HEK293 (cell line): Measurements from ENCODE around the gene NTN3.

ENCODE experiments used
- SCRT2 ChIP-seq: fragments of 450-650 bp; formaldehyde crosslinking; IDR thresholded peaks from 2 replicates; pipeline ENCODE4 v1.5.1; 2016; ENCODE audit warnings: missing biosample characterization, missing genetic modification characterization
- ZBTB1 ChIP-seq: fragments of 450-650 bp; formaldehyde crosslinking; IDR thresholded peaks from 2 replicates; pipeline ENCODE4 v1.5.1; 2016; ENCODE audit warnings: missing biosample characterization, missing genetic modification characterization
- ZNF16 ChIP-seq: fragments of 450-650 bp; formaldehyde crosslinking; IDR thresholded peaks from 2 replicates; pipeline ENCODE4 v1.5.1; 2016; ENCODE audit warnings: low read depth, missing biosample characterization, missing genetic modification characterization
- ZNF366 ChIP-seq: fragments of 450-650 bp; formaldehyde crosslinking; conservative IDR thresholded peaks from 2 replicates; pipeline ENCODE4 v1.5.1; 2016; ENCODE audit warnings: missing biosample characterization, missing genetic modification characterization
- ZNF423 ChIP-seq: fragments of 450-650 bp; formaldehyde crosslinking; IDR thresholded peaks from 2 replicates; pipeline ENCODE4 v1.5.1; 2016; ENCODE audit warnings: missing biosample characterization, missing genetic modification characterization
- ZNF654 ChIP-seq: fragments of 450-650 bp; formaldehyde crosslinking; IDR thresholded peaks from 2 replicates; pipeline ENCODE4 v1.5.1; 2016; ENCODE audit warnings: low read depth, missing biosample characterization, missing genetic modification characterization
- ZNF707 ChIP-seq: fragments of 450-650 bp; formaldehyde crosslinking; IDR thresholded peaks from 2 replicates; pipeline ENCODE4 v1.5.1; 2016; ENCODE audit warnings: missing biosample characterization, missing genetic modification characterization
- ZNF777 ChIP-seq: fragments of 450-650 bp; formaldehyde crosslinking; IDR thresholded peaks from 2 replicates; pipeline ENCODE4 v1.5.1; 2017; ENCODE audit warnings: missing biosample characterization, missing genetic modification characterization, borderline replicate concordance
- ZXDB ChIP-seq: fragments of 450-650 bp; formaldehyde crosslinking; IDR thresholded peaks from 2 replicates; pipeline ENCODE4 v1.5.1; 2016; ENCODE audit warnings: missing biosample characterization, missing genetic modification characterization
- TF ChIP-seq, protein P1 (sequence below): fragments of 450-650 bp; formaldehyde crosslinking; IDR thresholded peaks from 2 replicates; pipeline ENCODE4 v1.5.1; 2016; ENCODE audit warnings: missing biosample characterization, missing genetic modification characterization
- TF ChIP-seq, protein P2 (sequence below): fragments of 450-650 bp; formaldehyde crosslinking; IDR thresholded peaks from 2 replicates; pipeline ENCODE4 v1.5.1; 2016; ENCODE audit warnings: missing biosample characterization, missing genetic modification characterization
- TF ChIP-seq, protein P3 (sequence below): fragments of 450-650 bp; formaldehyde crosslinking; conservative IDR thresholded peaks from 2 replicates; pipeline ENCODE4 v1.5.1; 2016; ENCODE audit warnings: low read depth, missing biosample characterization, missing genetic modification characterization
- TF ChIP-seq, protein P4 (sequence below): fragments of 450-650 bp; formaldehyde crosslinking; IDR thresholded peaks from 2 replicates; pipeline ENCODE4 v1.5.1; 2016; ENCODE audit warnings: missing biosample characterization, missing genetic modification characterization
- TF ChIP-seq, protein P5 (sequence below): fragments of 450-650 bp; formaldehyde crosslinking; IDR thresholded peaks from 2 replicates; pipeline ENCODE4 v1.5.1; 2017; ENCODE audit warnings: missing biosample characterization, missing genetic modification characterization

DNA sequence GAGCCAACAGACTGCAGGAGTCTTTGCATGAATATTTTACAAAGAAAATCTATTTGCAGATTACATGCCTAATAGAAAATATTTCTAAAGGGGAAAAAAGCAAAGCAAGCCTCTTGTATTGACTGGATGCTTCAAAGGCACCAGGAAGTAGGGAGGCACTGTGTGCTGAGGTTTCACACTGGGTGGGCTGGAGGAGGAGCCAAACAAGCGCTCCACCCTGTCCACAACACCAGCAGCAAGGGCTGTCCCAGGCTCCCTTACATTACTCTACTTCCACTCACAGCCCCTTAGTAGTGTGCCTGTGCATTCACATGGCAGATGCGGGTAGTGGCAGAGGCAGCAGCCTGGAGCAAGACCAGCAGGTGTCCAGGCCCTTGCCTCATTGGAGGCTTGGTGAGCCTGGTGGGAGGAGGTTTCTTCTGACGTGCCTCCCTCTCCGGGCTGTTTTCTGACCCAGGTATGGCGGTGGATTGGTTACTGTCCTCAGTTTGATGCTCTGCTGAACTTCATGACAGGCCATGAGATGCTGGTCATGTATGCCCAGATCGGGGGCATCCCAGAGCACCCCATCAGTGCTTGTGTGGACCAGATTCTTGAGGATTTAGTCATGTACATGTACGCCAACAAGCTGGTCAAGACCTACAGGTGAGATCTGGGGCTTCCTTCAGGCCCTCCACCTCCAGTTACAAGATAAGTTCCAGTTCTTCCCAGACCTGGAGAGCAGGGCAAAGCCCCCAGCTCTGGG lies 48.8 kb upstream of the NTN3 start:
- no peak for TF ChIP-seq ZBTB1 (tag by site-specific recombination)
- TF ChIP-seq ZNF366 (tag by site-specific recombination): no peak
- TF ChIP-seq, protein P1, sequence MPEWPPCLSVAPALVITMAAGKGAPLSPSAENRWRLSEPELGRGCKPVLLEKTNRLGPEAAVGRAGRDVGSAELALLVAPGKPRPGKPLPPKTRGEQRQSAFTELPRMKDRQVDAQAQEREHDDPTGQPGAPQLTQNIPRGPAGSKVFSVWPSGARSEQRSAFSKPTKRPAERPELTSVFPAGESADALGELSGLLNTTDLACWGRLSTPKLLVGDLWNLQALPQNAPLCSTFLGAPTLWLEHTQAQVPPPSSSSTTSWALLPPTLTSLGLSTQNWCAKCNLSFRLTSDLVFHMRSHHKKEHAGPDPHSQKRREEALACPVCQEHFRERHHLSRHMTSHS (tag by site-specific recombination): no peak
- TF ChIP-seq ZXDB (tag by site-specific recombination): no peak
- TF ChIP-seq, protein P2, sequence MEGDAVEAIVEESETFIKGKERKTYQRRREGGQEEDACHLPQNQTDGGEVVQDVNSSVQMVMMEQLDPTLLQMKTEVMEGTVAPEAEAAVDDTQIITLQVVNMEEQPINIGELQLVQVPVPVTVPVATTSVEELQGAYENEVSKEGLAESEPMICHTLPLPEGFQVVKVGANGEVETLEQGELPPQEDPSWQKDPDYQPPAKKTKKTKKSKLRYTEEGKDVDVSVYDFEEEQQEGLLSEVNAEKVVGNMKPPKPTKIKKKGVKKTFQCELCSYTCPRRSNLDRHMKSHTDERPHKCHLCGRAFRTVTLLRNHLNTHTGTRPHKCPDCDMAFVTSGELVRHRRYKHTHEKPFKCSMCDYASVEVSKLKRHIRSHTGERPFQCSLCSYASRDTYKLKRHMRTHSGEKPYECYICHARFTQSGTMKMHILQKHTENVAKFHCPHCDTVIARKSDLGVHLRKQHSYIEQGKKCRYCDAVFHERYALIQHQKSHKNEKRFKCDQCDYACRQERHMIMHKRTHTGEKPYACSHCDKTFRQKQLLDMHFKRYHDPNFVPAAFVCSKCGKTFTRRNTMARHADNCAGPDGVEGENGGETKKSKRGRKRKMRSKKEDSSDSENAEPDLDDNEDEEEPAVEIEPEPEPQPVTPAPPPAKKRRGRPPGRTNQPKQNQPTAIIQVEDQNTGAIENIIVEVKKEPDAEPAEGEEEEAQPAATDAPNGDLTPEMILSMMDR (tag by site-specific recombination): no peak
- TF ChIP-seq, protein P3, sequence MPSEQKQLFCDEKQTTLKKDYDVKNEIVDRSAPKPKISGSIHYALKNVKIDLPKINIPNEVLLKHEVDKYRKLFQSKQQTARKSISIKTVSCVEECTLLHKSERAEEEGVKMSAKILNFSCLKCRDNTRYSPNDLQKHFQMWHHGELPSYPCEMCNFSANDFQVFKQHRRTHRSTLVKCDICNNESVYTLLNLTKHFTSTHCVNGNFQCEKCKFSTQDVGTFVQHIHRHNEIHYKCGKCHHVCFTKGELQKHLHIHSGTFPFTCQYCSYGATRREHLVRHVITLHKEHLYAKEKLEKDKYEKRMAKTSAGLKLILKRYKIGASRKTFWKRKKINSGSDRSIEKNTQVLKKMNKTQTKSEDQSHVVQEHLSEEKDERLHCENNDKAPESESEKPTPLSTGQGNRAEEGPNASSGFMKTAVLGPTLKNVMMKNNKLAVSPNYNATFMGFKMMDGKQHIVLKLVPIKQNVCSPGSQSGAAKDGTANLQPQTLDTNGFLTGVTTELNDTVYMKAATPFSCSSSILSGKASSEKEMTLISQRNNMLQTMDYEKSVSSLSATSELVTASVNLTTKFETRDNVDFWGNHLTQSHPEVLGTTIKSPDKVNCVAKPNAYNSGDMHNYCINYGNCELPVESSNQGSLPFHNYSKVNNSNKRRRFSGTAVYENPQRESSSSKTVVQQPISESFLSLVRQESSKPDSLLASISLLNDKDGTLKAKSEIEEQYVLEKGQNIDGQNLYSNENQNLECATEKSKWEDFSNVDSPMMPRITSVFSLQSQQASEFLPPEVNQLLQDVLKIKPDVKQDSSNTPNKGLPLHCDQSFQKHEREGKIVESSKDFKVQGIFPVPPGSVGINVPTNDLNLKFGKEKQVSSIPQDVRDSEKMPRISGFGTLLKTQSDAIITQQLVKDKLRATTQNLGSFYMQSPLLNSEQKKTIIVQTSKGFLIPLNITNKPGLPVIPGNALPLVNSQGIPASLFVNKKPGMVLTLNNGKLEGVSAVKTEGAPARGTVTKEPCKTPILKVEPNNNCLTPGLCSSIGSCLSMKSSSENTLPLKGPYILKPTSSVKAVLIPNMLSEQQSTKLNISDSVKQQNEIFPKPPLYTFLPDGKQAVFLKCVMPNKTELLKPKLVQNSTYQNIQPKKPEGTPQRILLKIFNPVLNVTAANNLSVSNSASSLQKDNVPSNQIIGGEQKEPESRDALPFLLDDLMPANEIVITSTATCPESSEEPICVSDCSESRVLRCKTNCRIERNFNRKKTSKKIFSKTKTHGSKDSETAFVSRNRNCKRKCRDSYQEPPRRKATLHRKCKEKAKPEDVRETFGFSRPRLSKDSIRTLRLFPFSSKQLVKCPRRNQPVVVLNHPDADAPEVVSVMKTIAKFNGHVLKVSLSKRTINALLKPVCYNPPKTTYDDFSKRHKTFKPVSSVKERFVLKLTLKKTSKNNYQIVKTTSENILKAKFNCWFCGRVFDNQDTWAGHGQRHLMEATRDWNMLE (tag by site-specific recombination): no peak
- no peak for TF ChIP-seq SCRT2 (tag by site-specific recombination)
- no peak for TF ChIP-seq ZNF777 (tag by site-specific recombination)
- no peak for TF ChIP-seq ZNF707
- no peak for TF ChIP-seq ZNF423 (tag by site-specific recombination)
- TF ChIP-seq, protein P4, sequence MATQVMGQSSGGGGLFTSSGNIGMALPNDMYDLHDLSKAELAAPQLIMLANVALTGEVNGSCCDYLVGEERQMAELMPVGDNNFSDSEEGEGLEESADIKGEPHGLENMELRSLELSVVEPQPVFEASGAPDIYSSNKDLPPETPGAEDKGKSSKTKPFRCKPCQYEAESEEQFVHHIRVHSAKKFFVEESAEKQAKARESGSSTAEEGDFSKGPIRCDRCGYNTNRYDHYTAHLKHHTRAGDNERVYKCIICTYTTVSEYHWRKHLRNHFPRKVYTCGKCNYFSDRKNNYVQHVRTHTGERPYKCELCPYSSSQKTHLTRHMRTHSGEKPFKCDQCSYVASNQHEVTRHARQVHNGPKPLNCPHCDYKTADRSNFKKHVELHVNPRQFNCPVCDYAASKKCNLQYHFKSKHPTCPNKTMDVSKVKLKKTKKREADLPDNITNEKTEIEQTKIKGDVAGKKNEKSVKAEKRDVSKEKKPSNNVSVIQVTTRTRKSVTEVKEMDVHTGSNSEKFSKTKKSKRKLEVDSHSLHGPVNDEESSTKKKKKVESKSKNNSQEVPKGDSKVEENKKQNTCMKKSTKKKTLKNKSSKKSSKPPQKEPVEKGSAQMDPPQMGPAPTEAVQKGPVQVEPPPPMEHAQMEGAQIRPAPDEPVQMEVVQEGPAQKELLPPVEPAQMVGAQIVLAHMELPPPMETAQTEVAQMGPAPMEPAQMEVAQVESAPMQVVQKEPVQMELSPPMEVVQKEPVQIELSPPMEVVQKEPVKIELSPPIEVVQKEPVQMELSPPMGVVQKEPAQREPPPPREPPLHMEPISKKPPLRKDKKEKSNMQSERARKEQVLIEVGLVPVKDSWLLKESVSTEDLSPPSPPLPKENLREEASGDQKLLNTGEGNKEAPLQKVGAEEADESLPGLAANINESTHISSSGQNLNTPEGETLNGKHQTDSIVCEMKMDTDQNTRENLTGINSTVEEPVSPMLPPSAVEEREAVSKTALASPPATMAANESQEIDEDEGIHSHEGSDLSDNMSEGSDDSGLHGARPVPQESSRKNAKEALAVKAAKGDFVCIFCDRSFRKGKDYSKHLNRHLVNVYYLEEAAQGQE (tag by site-specific recombination): no peak
- no peak for TF ChIP-seq ZNF16 (tag by site-specific recombination)
- no peak for TF ChIP-seq ZNF654
- TF ChIP-seq, protein P5, sequence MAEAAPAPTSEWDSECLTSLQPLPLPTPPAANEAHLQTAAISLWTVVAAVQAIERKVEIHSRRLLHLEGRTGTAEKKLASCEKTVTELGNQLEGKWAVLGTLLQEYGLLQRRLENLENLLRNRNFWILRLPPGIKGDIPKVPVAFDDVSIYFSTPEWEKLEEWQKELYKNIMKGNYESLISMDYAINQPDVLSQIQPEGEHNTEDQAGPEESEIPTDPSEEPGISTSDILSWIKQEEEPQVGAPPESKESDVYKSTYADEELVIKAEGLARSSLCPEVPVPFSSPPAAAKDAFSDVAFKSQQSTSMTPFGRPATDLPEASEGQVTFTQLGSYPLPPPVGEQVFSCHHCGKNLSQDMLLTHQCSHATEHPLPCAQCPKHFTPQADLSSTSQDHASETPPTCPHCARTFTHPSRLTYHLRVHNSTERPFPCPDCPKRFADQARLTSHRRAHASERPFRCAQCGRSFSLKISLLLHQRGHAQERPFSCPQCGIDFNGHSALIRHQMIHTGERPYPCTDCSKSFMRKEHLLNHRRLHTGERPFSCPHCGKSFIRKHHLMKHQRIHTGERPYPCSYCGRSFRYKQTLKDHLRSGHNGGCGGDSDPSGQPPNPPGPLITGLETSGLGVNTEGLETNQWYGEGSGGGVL: no peak
